Stimulated activated CD8-positive, alpha-beta memory T cell treated with anti-CD3 and anti-CD28 coated beads, Interleukin-4, amount 100 ng/mL, for 48 hours (primary cell): ENCODE results near the gene ZNF556.

Experiments
- DNase-seq: peaks from one replicate; pipeline ENCODE4 v3.0.0-alpha.2; 2020

The ZNF556 gene

GRCh38 chr19:2912306-2912705, 45.2 kb downstream of the ZNF556 start:
- peak; percentile 44 for DNase-seq

GRCh38 chr19:2917275-2918184, 50.4 kb downstream of the ZNF556 start:
- DNase-seq, result no peak

DNA sequence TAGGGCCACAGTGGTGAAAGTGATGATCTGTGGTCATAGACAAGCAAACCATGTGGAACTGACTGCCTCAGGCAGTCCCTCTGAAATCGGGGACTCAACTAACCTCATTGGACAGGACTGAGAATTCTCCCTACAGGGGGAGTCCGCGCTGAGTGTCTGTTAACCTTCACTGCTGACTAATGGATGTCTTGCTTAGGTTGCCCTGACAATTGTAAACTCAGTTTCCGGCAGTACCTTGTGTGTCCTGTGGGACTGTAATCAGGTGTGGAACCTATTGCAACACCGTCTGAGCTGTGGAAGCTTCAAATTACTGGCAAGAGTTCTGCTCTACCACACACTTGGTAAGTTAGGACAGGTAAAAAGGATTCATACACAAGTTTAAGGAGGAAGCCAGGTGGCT, 55.9 kb downstream of the ZNF556 start:
- no peak for DNase-seq

DNA sequence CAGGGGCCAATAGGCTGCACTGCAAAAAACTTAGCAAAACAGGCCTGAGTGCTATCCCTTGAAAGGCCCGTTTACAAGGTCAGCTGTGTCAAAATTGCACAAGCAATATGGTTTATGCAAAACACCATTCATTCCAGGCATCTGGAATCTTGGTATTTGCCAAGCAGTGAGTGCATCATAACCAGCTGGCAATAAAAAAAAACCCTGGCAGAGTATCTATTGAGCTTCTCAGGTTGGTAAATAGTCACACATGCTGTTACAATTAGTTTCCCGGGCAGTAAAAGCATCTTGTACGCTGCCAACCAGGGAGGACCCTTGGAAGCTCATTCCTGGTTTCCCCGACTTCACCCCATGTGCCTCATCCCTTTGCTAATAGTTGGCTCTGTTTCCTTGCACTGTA, 56.4 kb downstream of the ZNF556 start:
- no peak for DNase-seq

DNA sequence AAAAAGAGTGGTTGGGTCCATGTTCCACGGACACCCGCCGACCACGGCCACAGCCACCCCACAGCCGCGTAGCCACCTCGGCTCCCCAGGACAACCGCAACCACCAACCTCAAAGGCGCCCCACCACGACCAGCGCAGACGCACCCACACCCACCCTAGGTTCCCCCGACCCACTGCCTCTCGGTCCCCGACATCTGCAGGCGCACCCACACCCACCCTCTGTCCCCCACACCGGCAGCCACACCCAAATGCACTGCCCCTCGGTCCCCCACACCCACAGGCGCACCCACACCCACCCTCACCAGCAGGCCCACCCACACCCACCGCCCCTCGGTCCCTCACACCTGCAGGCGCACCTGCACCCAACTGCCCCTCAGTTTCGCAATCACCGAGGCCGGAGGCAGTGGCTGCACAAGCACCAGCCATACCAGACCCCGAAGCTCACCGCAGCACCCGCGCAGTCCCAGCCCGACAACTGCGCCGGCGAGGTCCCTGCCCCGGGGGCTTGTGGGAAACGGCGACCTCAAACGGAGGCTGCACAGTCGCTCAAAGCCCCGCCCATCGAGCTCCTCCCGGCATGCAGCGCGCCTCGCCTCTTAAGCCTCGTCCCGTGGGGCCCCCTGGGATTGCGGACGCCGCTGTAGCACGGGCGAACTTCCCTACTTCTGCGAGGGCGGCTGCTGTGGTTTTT, 59.4 kb downstream of the ZNF556 start:
- no peak for DNase-seq

- no peak for DNase-seq
Observed at GRCh38 chr19:2927032-2927430, 59.9 kb downstream of the ZNF556 start.
